Pancreas (tissue), 10 donors: ENCODE data around the gene EPHX1. TPM values are rescaled to one million over a fixed set of nuclear protein-coding genes. Genes with fewer than 3 reads are reported as not detected.

ENCODE experiments used
- ATAC-seq, 4 donors: fragments of 200-7000 bp; cut with Tn5 transposase; one replicate each; pipeline versions ENCODE4 v1.8.0 to v1.9.1; 2020; ENCODE audit warnings: mild to moderate bottlenecking in 4 of 4, moderate library complexity in 4 of 4
- DNase-seq, 6 donors: peaks; one replicate each; pipeline ENCODE4 v3.0.0-alpha.2; 2020
- FAIRE-seq: peaks from 2 replicates; lab custom pipeline; 2012; peaks lifted over from hg19 to GRCh38; lab: Jason Lieb, UNC
- H3K27ac ChIP-seq, 4 donors: fragments of 200-600 bp; sonication (generic); 1 replicate in 3 of 4; 2 replicates in 1 of 4; pipeline versions ENCODE4 v1.5.0 to v1.8.0; 2020
- H3K27me3 ChIP-seq, 4 donors: fragments of 200-600 bp; one replicate each; pipeline ENCODE4 v1.8.0; 2021
- H3K36me3 ChIP-seq, 3 donors: fragments of 200-600 bp; sonication (generic) in 1 of 3; one replicate each; pipeline versions ENCODE4 v1.5.0 to v1.8.0; 2020 to 2021
- H3K4me1 ChIP-seq, 3 donors: fragments of 200-600 bp; one replicate each; pipeline ENCODE4 v1.8.0; 2021
- H3K4me3 ChIP-seq, 4 donors: fragments of 200-600 bp; sonication (generic) in 2 of 4; one replicate each; pipeline versions ENCODE4 v1.5.0 to v1.8.0; 2020 to 2021
- H3K9me3 ChIP-seq, 4 donors: fragments of 200-600 bp; one replicate each; pipeline ENCODE4 v1.8.0; 2021
- CTCF ChIP-seq, 4 donors: fragments of 200-600 bp; sonication (generic) in 3 of 4; IDR thresholded peaks; one replicate each; pipeline versions ENCODE4 v1.5.0 to v1.8.0; 2021; ENCODE audit warnings: antibody characterized with exemption in 4 of 4
- WGBS, 2 donors: extraction: QIAGEN DNeasy Blood & Tissue Kit; methylation state at CpG; one replicate each; pipeline ENCODE4 v1.1.7; 2013; 5-methylcytosine and 5-hydroxymethylcytosine counted together
- intact Hi-C, 3 donors: fragments of 100-400 bp; cut with DNase I; formaldehyde crosslinking; loops; one replicate each; pipeline versions ENCODE4 v1.11.1 to v1.14.2; 2022
- polyA plus RNA-seq, 2 donors: library from polyadenylated mRNA; stranded (reverse); fragments of 200-250 nt; gene quantifications; one replicate each; pipeline ENCODE4 v1.2.3, GENCODE V29; 2013
- total RNA-seq, 6 donors: library from RNA; stranded (reverse); fragmentation: NEBNext Ultra II Directional in 4 of 6; extraction: Animal tissue kit (Norgen Biotek cat#: 25700) in 4 of 6; gene quantifications; one replicate each; pipeline versions ENCODE4 v1.2.1 to v1.2.4, GENCODE V29; 2021 to 2023
- donor health status: healthy with polysubstance abuse.
- donor health status: DM: no; HTN: no; CAD: no; lungs with moderate emphysema.
- donor health status: DM: no; HTN: no; CAD: no.
- donor health status: control.
- donor health status: control.
- donor health status: Bipolar disorder and iron deficiency.
- donor health status: DM: yes; HTN: yes; CAD: no.
- donor health status: DM: no; HTN: no; CAD: no.
- donor health status: DM: no; HTN: no; CAD: no.
- donor health status: DM: yes; HTN: yes; CAD: no.

The EPHX1 gene
- total and polyA plus RNA-seq, 8 donors: 26.1 to 168 (median 124) TPM

GRCh38 chr1:225877580-225877979 lies 67.7 kb downstream of the EPHX1 start:
- peak in 1 of 4 donors; percentile 21 for TF ChIP-seq CTCF (IDR thresholded peaks at IDR 0.05)
- peaks cover 4 to 23% (median 15%) of the 10 kb centered on the region in 3 donors for H3K36me3 ChIP-seq
- intact Hi-C loops: no loop called here
- FAIRE-seq: no peak
- peak in 1 of 4 donors; percentile 1 for ATAC-seq
- DNase-seq: peak in 5 of 6 donors; percentile 55 to 83 (median 72)
- WGBS, 2 donors: 23 to 32% methylated on average over 10 of the region's 10 CpGs
- no peaks in the 10 kb centered on the region for H3K27me3 ChIP-seq
- peak overlapping the region; percentile 10 to 89 (median 54) for H3K27ac ChIP-seq
- H3K4me1 ChIP-seq: peaks cover 40 to 54% (median 47%) of the 10 kb centered on the region in 3 donors
- no peaks in the 10 kb centered on the region for H3K9me3 ChIP-seq
- no peak overlapping the region for H3K4me3 ChIP-seq

- intact Hi-C loops: no loop called here
- peak overlapping the region; percentile 10 to 89 (median 60) for H3K27ac ChIP-seq
- ATAC-seq (no peak), FAIRE-seq (no peak), DNase-seq (peak in 2 of 6 donors; percentile 14 to 33)
- TF ChIP-seq CTCF (IDR thresholded peaks at IDR 0.05): no peak
- H3K27me3 ChIP-seq: no peaks in the 10 kb centered on the region
- H3K4me1 ChIP-seq: peaks cover 40 to 56% (median 47%) of the 10 kb centered on the region in 3 donors
- H3K36me3 ChIP-seq: peaks cover 4 to 16% (median 13%) of the 10 kb centered on the region in 3 donors
- no peaks in the 10 kb centered on the region for H3K9me3 ChIP-seq
- WGBS, 2 donors: 54 to 67% methylated on average over 4 of the region's 4 CpGs
- H3K4me3 ChIP-seq: no peak overlapping the region
These were observed 68.4 kb downstream of the EPHX1 start for GRCh38 chr1:225878282-225878681.

GRCh38 chr1:225879521-225880221 lies 69.7 kb downstream of the EPHX1 start:
- Histone ChIP-seq H3K9me3 (no peaks in the 10 kb centered on the region), H3K4me1 (peaks cover 40 to 57% (median 42%) of the 10 kb centered on the region in 3 donors), H3K4me3 (peak overlapping the region in 2 of 4 donors; percentile 67 to 91), H3K36me3 (peaks cover 0 to 4% (median 3%) of the 10 kb centered on the region in 3 donors), H3K27ac (peak overlapping the region; percentile 90 to 94 (median 92)), H3K27me3 (no peaks in the 10 kb centered on the region)
- FAIRE-seq (no peak), ATAC-seq (peak; percentile 11 to 31 (median 19)), DNase-seq (peak in 5 of 6 donors; percentile 42 to 64 (median 57))
- no peak for TF ChIP-seq CTCF (IDR thresholded peaks at IDR 0.05)
- WGBS, 2 donors: 30 to 48% methylated on average over 6 to 8 of the region's 8 CpGs
- intact Hi-C loops: no loop called here

- no peaks in the 10 kb centered on the region for H3K27me3 ChIP-seq
- FAIRE-seq (no peak), DNase-seq (peak in 4 of 6 donors; percentile 42 to 55 (median 50)), ATAC-seq (peak in 2 of 4 donors; percentile 4 to 11)
- WGBS, 2 donors: 8 to 9% methylated on average over 2 of the region's 2 CpGs
- H3K4me3 ChIP-seq: peak overlapping the region in 2 of 4 donors; percentile 67 to 91
- no peak for TF ChIP-seq CTCF (IDR thresholded peaks at IDR 0.05)
- no peaks in the 10 kb centered on the region for H3K9me3 ChIP-seq
- peaks cover 36 to 52% (median 37%) of the 10 kb centered on the region in 3 donors for H3K4me1 ChIP-seq
- intact Hi-C loops: no loop called here
- H3K27ac ChIP-seq: peak overlapping the region; percentile 90 to 94 (median 92)
- peaks cover 0 to 4% (median 2%) of the 10 kb centered on the region in 3 donors for H3K36me3 ChIP-seq
These were observed 70.3 kb downstream of the EPHX1 start for GRCh38 chr1:225880222-225880588.
